ENCODE data around the gene CCDC13. TPM values are rescaled to one million over a fixed set of nuclear protein-coding genes. Genes with fewer than 3 reads are reported as not detected.

CCDC13 gene
- total RNA-seq, 1 experiment from 2014 or later, result 0.82 TPM

- ChIA-PET POLR2A (interaction anchor here (0.6 kb wide), 1 partner anchor 85 kb away, joined by 4 read pairs; no protein-coding TSS in a partner anchor), CTCF (no interaction called here)
- intact Hi-C loops (cut with micrococcal nuclease; ENCODE audit: unreplicated experiment) (no loop called here), in situ Hi-C loops (cut with HindIII; ENCODE audit: low pct_unique_long_range_greater_than_20kb, low sequenced_read_pairs) (no loop called here)
- Histone ChIP-seq H3K36me3 (ENCODE audit: control insufficient read depth, insufficient read depth, low read length) (no peaks in the 10 kb centered on the region), H3K9me3 (ENCODE audit: control insufficient read depth, insufficient read depth, low read depth, low read length) (no peaks in the 10 kb centered on the region), H3K27ac (ENCODE audit: low read length) (no peak overlapping the region), H3K4me3 (ENCODE audit: low read depth in 2 of 2, low read length in 2 of 2) (no peak overlapping the region), H3K4me1 (ENCODE audit: control insufficient read depth, insufficient read depth, low read length) (no peaks in the 10 kb centered on the region), H3K27me3 (ENCODE audit: control insufficient read depth, insufficient read depth, low read length) (no peaks in the 10 kb centered on the region)
- BruUV-seq (replicated peaks), result no TSS peak
- ATAC-seq, result no peak
- TF ChIP-seq TCF7L2 (IDR thresholded peaks at IDR 0.05; ENCODE audit: low read depth, low read length) (no peak), POLR2AphosphoS5 (IDR thresholded peaks at IDR 0.05; ENCODE audit: low read depth, low read length) (no peak), SIN3A (IDR thresholded peaks at IDR 0.05; ENCODE audit: borderline replicate concordance, insufficient read depth, low read depth, low read length) (no peak)
- TF ChIP-seq, protein P1, sequence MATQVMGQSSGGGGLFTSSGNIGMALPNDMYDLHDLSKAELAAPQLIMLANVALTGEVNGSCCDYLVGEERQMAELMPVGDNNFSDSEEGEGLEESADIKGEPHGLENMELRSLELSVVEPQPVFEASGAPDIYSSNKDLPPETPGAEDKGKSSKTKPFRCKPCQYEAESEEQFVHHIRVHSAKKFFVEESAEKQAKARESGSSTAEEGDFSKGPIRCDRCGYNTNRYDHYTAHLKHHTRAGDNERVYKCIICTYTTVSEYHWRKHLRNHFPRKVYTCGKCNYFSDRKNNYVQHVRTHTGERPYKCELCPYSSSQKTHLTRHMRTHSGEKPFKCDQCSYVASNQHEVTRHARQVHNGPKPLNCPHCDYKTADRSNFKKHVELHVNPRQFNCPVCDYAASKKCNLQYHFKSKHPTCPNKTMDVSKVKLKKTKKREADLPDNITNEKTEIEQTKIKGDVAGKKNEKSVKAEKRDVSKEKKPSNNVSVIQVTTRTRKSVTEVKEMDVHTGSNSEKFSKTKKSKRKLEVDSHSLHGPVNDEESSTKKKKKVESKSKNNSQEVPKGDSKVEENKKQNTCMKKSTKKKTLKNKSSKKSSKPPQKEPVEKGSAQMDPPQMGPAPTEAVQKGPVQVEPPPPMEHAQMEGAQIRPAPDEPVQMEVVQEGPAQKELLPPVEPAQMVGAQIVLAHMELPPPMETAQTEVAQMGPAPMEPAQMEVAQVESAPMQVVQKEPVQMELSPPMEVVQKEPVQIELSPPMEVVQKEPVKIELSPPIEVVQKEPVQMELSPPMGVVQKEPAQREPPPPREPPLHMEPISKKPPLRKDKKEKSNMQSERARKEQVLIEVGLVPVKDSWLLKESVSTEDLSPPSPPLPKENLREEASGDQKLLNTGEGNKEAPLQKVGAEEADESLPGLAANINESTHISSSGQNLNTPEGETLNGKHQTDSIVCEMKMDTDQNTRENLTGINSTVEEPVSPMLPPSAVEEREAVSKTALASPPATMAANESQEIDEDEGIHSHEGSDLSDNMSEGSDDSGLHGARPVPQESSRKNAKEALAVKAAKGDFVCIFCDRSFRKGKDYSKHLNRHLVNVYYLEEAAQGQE (IDR thresholded peaks at IDR 0.05; ENCODE audit: insufficient read depth in 1 of 2, low read depth in 2 of 2, low read length in 1 of 2), result no peak
- TF ChIP-seq, protein P2, sequence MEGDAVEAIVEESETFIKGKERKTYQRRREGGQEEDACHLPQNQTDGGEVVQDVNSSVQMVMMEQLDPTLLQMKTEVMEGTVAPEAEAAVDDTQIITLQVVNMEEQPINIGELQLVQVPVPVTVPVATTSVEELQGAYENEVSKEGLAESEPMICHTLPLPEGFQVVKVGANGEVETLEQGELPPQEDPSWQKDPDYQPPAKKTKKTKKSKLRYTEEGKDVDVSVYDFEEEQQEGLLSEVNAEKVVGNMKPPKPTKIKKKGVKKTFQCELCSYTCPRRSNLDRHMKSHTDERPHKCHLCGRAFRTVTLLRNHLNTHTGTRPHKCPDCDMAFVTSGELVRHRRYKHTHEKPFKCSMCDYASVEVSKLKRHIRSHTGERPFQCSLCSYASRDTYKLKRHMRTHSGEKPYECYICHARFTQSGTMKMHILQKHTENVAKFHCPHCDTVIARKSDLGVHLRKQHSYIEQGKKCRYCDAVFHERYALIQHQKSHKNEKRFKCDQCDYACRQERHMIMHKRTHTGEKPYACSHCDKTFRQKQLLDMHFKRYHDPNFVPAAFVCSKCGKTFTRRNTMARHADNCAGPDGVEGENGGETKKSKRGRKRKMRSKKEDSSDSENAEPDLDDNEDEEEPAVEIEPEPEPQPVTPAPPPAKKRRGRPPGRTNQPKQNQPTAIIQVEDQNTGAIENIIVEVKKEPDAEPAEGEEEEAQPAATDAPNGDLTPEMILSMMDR (IDR thresholded peaks at IDR 0.05), result no peak
- no peak for DNase-seq (ENCODE audit: low read depth, low spot score)
Measured at GRCh38 chr3:42796332-42796885, 23.4 kb upstream of the CCDC13 start.

GRCh38 chr3:42795621-42796181 lies 22.6 kb upstream of the CCDC13 start:
- Histone ChIP-seq H3K9me3 (ENCODE audit: control insufficient read depth, insufficient read depth, low read depth, low read length) (no peaks in the 10 kb centered on the region), H3K36me3 (ENCODE audit: control insufficient read depth, insufficient read depth, low read length) (no peaks in the 10 kb centered on the region), H3K27me3 (ENCODE audit: control insufficient read depth, insufficient read depth, low read length) (no peaks in the 10 kb centered on the region), H3K27ac (ENCODE audit: low read length) (no peak overlapping the region), H3K4me1 (ENCODE audit: control insufficient read depth, insufficient read depth, low read length) (no peaks in the 10 kb centered on the region), H3K4me3 (ENCODE audit: low read depth in 2 of 2, low read length in 2 of 2) (no peak overlapping the region)
- ChIA-PET CTCF (no interaction called here), POLR2A (interaction anchor here (0.9 kb wide), 1 partner anchor 9 kb away, joined by 3 read pairs; no protein-coding TSS in a partner anchor)
- intact Hi-C loops (cut with micrococcal nuclease; ENCODE audit: unreplicated experiment) (no loop called here), in situ Hi-C loops (cut with HindIII; ENCODE audit: low pct_unique_long_range_greater_than_20kb, low sequenced_read_pairs) (no loop called here)
- ATAC-seq, result no peak
- DNase-seq (ENCODE audit: low read depth, low spot score), result no peak
- no peak for TF ChIP-seq TCF7L2 (IDR thresholded peaks at IDR 0.05; ENCODE audit: low read depth, low read length)
- TSS peak; percentile 48 for BruUV-seq (replicated peaks)

DNA sequence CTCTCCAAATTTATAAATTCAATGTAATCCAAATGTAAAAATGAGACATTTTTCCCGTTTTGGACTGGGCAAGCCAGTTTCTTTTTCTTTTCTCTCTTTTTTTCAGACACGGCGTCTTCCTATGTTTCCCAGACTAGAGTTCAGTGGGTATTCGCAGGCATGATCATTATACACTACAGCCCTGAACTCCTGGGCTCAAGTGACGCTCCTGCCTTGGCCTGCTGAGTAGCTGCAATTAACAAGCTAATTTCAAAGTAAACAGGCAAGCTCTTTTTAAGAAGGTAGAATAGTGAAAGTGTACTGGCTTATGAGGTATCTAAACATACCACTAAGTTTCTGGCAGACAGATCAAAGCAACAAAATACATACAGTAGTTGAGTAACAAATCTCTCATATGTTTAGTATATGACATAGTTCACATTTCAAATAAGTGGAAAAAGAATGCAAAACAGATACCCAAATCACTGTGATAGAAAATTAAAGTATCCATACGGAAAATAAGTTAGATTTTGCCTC lies 17.7 kb upstream of the CCDC13 start:
- no peaks in the 10 kb centered on the region for H3K27me3 ChIP-seq (ENCODE audit: control insufficient read depth, insufficient read depth, low read length)
- no peak for ATAC-seq
- H3K4me3 ChIP-seq (ENCODE audit: low read depth in 2 of 2, low read length in 2 of 2), result no peak overlapping the region
- TF ChIP-seq, protein P1 (IDR thresholded peaks at IDR 0.05; ENCODE audit: insufficient read depth in 1 of 2, low read depth in 2 of 2, low read length in 1 of 2), result no peak
- no peak for TF ChIP-seq POLR2AphosphoS5 (IDR thresholded peaks at IDR 0.05; ENCODE audit: low read depth, low read length)
- TF ChIP-seq, protein P2 (IDR thresholded peaks at IDR 0.05), result no peak
- TF ChIP-seq TCF7L2 (IDR thresholded peaks at IDR 0.05; ENCODE audit: low read depth, low read length), result no peak
- no peak for TF ChIP-seq SIN3A (IDR thresholded peaks at IDR 0.05; ENCODE audit: borderline replicate concordance, insufficient read depth, low read depth, low read length)
- no peak overlapping the region for H3K27ac ChIP-seq (ENCODE audit: low read length)
- POLR2A ChIA-PET, result no interaction called here
- intact Hi-C loops (cut with micrococcal nuclease; ENCODE audit: unreplicated experiment) (no loop called here), in situ Hi-C loops (cut with HindIII; ENCODE audit: low pct_unique_long_range_greater_than_20kb, low sequenced_read_pairs) (no loop called here)
- DNase-seq (ENCODE audit: low read depth, low spot score), result no peak
- CTCF ChIA-PET, result no interaction called here
- no peaks in the 10 kb centered on the region for H3K9me3 ChIP-seq (ENCODE audit: control insufficient read depth, insufficient read depth, low read depth, low read length)
- H3K36me3 ChIP-seq (ENCODE audit: control insufficient read depth, insufficient read depth, low read length), result peaks cover 11% of the 10 kb centered on the region; the same call in 1 of the 2 replicates
- BruUV-seq (replicated peaks), result TSS peak; percentile 8
- H3K4me1 ChIP-seq (ENCODE audit: control insufficient read depth, insufficient read depth, low read length), result no peaks in the 10 kb centered on the region
